ENCODE results near the gene FPGS. TPM values are rescaled to one million over a fixed set of nuclear protein-coding genes. Genes with fewer than 3 reads are reported as not detected.
A peak's percentile ranks its signal among the peaks of the same experiment; 100 is the strongest.

Gene FPGS
- total and polyA plus RNA-seq, 3 donors from 2014 or later = 37.9 to 105 (median 99.3) TPM

DNA sequence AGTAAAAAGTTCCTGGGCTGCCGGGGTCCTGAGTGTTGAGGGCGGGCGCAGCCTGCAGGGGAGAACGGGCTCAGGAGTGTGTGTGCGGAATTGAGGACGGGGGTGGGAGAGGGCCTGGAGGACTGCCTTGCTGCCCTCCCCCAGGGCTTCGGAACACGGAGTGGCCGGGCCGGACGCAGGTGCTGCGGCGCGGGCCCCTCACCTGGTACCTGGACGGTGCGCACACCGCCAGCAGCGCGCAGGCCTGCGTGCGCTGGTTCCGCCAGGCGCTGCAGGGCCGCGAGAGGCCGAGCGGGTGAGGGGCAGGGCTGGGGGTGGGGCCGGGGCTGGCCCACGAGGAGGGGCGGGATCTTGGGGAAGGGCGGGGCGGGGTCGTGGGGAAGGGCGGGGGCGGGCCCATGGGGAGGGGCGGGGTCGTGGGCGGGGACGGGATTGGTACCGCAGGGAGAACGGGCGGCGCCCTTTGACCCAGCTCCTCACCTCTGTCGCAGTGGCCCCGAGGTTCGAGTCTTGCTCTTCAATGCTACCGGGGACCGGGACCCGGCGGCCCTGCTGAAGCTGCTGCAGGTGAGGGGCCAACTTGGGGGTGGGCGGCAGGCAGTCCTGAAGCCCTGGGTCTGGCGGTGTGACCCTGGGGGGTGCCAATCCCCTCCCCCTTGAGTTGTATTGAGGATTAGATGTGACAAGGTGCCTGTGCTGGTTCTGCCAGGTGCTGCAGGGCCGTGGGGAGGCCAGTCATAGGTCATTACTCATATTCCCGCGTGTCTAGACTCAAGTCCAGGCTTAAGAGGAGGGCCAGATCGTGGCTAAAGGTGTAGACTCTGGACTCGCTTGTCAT, 7.1 kb downstream of the FPGS start:
- 54 to 82% methylated on average over 22 to 49 of the region's 57 CpGs for WGBS, 2 donors
- H3K27me3 ChIP-seq = no peaks in the 10 kb centered on the region
- H3K4me1 ChIP-seq = peaks cover 4% of the 10 kb centered on the region
- H3K4me3 ChIP-seq = peak overlapping the region in 1 of 2 donors; percentile 41
- H3K9me3 ChIP-seq = no peaks in the 10 kb centered on the region
- intact Hi-C loops (cut with DNase I; ENCODE audit: low total_unique reads) = no loop called here
- TF ChIP-seq POLR2A (IDR thresholded peaks at IDR 0.05) = no peak
- TF ChIP-seq, protein P1, sequence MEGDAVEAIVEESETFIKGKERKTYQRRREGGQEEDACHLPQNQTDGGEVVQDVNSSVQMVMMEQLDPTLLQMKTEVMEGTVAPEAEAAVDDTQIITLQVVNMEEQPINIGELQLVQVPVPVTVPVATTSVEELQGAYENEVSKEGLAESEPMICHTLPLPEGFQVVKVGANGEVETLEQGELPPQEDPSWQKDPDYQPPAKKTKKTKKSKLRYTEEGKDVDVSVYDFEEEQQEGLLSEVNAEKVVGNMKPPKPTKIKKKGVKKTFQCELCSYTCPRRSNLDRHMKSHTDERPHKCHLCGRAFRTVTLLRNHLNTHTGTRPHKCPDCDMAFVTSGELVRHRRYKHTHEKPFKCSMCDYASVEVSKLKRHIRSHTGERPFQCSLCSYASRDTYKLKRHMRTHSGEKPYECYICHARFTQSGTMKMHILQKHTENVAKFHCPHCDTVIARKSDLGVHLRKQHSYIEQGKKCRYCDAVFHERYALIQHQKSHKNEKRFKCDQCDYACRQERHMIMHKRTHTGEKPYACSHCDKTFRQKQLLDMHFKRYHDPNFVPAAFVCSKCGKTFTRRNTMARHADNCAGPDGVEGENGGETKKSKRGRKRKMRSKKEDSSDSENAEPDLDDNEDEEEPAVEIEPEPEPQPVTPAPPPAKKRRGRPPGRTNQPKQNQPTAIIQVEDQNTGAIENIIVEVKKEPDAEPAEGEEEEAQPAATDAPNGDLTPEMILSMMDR (IDR thresholded peaks at IDR 0.05) = no peak
- no peaks in the 10 kb centered on the region for H3K36me3 ChIP-seq (ENCODE audit: low read depth, missing control alignments)
- no peak overlapping the region for H3K27ac ChIP-seq
- DNase-seq = no peak

DNA sequence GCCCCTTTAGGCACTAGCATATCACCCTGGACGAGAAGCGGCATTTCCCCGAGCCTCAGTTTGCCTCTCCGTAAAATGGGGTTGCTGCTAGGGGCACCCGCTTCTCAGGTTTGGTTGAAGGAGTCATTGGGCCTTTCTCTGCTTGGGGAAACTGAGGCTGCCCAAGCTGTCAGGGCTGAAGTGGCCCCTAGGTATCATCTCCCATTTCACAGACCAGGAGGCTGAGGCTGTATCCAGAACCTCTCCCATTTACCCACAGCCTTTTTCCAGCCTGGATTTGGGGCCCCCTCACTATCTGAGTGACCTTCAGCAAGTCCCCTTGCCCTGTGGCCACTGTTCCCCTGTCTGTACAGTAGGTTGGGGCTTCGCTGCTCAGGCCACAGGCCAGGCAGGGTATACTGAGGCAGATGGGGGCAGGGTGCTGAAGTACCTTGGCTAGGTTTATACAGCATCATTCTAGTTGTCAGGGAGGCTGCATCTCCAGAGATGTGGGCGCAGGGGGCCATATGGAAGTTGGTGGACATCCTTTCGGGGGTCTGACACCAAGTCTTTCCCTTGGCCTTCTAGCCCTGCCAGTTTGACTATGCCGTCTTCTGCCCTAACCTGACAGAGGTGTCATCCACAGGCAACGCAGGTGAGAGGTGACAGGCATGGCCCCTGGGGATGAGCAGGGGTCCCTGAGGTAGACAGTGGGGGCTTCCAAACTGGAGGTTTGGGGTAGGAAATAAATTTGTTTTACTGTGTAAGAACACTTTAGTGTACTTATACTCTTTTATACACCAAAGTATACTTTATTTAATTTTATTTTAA, 7.9 kb downstream of the FPGS start:
- TF ChIP-seq POLR2A (IDR thresholded peaks at IDR 0.05) = no peak
- TF ChIP-seq, protein P1 (IDR thresholded peaks at IDR 0.05) = no peak
- peak overlapping the region in 1 of 2 donors; percentile 41 for H3K4me3 ChIP-seq
- H3K9me3 ChIP-seq = no peaks in the 10 kb centered on the region
- intact Hi-C loops (cut with DNase I; ENCODE audit: low total_unique reads) = no loop called here
- WGBS, 2 donors = 86 to 95% methylated on average over 7 to 10 of the region's 10 CpGs
- H3K4me1 ChIP-seq = peaks cover 4% of the 10 kb centered on the region
- H3K27ac ChIP-seq = no peak overlapping the region
- no peaks in the 10 kb centered on the region for H3K36me3 ChIP-seq (ENCODE audit: low read depth, missing control alignments)
- H3K27me3 ChIP-seq = no peaks in the 10 kb centered on the region
- DNase-seq = no peak

DNA sequence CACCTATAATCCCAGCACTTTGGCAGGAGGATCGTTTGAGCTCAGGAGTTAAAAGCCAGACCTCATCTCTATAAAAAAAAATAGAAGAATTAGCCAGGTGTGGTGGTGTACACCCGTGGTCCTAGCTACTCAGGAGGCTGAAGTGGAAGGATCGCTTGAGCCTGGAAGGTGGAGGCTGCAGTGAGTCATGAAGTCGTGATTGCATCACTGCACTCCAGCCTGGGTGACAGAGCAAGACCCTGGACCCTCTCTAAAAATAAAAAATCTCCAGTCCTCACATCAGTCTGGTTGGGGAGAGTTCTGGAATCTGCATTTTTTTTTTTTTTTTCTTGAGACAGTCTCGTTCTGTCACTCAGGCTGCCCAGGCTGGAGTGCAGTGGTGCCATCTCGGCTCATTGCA, 9.3 kb downstream of the FPGS start:
- Histone ChIP-seq H3K27ac (no peak overlapping the region), H3K36me3 (ENCODE audit: low read depth, missing control alignments) (no peaks in the 10 kb centered on the region), H3K9me3 (no peaks in the 10 kb centered on the region), H3K27me3 (no peaks in the 10 kb centered on the region), H3K4me1 (peaks cover 4% of the 10 kb centered on the region), H3K4me3 (no peak overlapping the region)
- intact Hi-C loops (cut with DNase I; ENCODE audit: low total_unique reads) = no loop called here
- WGBS, 2 donors = 77 to 78% methylated on average over 6 of the region's 6 CpGs
- no peak for TF ChIP-seq POLR2A (IDR thresholded peaks at IDR 0.05)
- TF ChIP-seq, protein P1 (IDR thresholded peaks at IDR 0.05) = no peak
- no peak for DNase-seq

DNA sequence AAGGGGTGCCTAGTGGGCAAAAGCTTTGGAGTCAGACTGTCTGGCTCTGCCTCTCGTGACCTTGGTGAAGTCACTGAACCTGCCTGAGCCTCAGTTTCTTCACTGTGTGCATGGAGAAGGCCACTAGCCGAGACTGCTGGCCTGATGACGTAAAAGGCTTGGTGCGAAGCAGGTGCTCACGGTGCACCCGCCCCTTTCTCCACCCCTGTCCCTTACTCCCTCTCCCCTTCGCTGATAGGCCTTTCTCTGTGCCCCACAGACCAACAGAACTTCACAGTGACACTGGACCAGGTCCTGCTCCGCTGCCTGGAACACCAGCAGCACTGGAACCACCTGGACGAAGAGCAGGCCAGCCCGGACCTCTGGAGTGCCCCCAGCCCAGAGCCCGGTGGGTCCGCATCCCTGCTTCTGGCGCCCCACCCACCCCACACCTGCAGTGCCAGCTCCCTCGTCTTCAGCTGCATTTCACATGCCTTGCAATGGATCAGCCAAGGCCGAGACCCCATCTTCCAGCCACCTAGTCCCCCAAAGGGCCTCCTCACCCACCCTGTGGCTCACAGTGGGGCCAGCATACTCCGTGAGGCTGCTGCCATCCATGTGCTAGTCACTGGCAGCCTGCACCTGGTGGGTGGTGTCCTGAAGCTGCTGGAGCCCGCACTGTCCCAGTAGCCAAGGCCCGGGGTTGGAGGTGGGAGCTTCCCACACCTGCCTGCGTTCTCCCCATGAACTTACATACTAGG, 10.4 kb downstream of the FPGS start:
- H3K4me1 ChIP-seq = peaks cover 11% of the 10 kb centered on the region
- intact Hi-C loops (cut with DNase I; ENCODE audit: low total_unique reads) = no loop called here
- no peak for DNase-seq

More for the DNA sequence above, 10.4 kb downstream of the FPGS start:
- TF ChIP-seq, protein P1 (IDR thresholded peaks at IDR 0.05) = no peak
- TF ChIP-seq POLR2A (IDR thresholded peaks at IDR 0.05) = no peak
- 80 to 82% methylated on average over 16 to 19 of the region's 19 CpGs for WGBS, 2 donors
- Histone ChIP-seq H3K9me3 (no peaks in the 10 kb centered on the region), H3K27ac (peak overlapping the region in 1 of 2 donors; percentile 14), H3K27me3 (no peaks in the 10 kb centered on the region), H3K4me3 (no peak overlapping the region), H3K36me3 (ENCODE audit: low read depth, missing control alignments) (no peaks in the 10 kb centered on the region)

All from testis (tissue), 3 donors.